H1 (cell line): ENCODE measurements around the gene PRKAA1. TPM values are rescaled to one million over a fixed set of nuclear protein-coding genes. Genes with fewer than 3 reads are reported as not detected.

Source experiments
- CEBPB ChIP-seq: IDR thresholded peaks from 2 replicates; pipeline ENCODE4 v1.6.1; 2012; ENCODE audit warnings: low read depth, low read length
- JUND ChIP-seq: IDR thresholded peaks from 2 replicates; pipeline ENCODE4 v1.6.1; 2011; ENCODE audit warnings: mild to moderate bottlenecking, improper control_type of control experiment, low read length
- SIX5 ChIP-seq: IDR thresholded peaks from 2 replicates; pipeline ENCODE4 v1.6.1; 2011; ENCODE audit warnings: mild to moderate bottlenecking, low read depth, low read length
- TAF1 ChIP-seq: IDR thresholded peaks from 2 replicates; pipeline ENCODE4 v1.6.1; 2011; ENCODE audit warnings: mild to moderate bottlenecking, low read depth, low read length
- polyA plus RNA-seq, 7 experiments: library from polyadenylated mRNA; depleted of rRNA in 3 of 7; stranded (reverse) in 5 of 7; unstranded in 2 of 7; fragments of >200 nt in 5 of 7; fragments of 200-250 nt in 2 of 7; gene quantifications; 1 replicate in 5 of 7; 2 replicates in 1 of 7; 4 replicates in 1 of 7; pipeline versions ENCODE4 v1.2.1 to v1.2.3, GENCODE V29; 2011 to 2013; ENCODE audit warnings: missing spikeins in 2 of 7, mixed read lengths in 2 of 7
- total RNA-seq: library from RNA; stranded (reverse); fragmentation: NEBNext Ultra II Directional; extraction: Animal tissue kit (Norgen Biotek cat#: 25700); gene quantifications from 2 replicates; pipeline ENCODE4 v1.2.1, GENCODE V29; 2021

The PRKAA1 gene
- total and polyA plus RNA-seq, 2 of the 8 experiments (the other 6 are each of a cell fraction or from before 2014, with no cell fraction given): 10.4 to 33.1 TPM

- TF ChIP-seq TAF1: no peak
- TF ChIP-seq SIX5: no peak
- no peak for TF ChIP-seq CEBPB
- TF ChIP-seq JUND: no peak
These were observed 20.0 kb downstream of the PRKAA1 start (continued) for GRCh38 chr5:40778133-40778532.
